ENCODE measurements around the gene CHKB.
"Not testable (repeated sequence)": the region's sequence is repeated elsewhere in the genome, so short reads cannot be mapped to it uniquely, and the experiment has no call there.

The CHKB gene, protein sequence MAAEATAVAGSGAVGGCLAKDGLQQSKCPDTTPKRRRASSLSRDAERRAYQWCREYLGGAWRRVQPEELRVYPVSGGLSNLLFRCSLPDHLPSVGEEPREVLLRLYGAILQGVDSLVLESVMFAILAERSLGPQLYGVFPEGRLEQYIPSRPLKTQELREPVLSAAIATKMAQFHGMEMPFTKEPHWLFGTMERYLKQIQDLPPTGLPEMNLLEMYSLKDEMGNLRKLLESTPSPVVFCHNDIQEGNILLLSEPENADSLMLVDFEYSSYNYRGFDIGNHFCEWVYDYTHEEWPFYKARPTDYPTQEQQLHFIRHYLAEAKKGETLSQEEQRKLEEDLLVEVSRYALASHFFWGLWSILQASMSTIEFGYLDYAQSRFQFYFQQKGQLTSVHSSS

DNA sequence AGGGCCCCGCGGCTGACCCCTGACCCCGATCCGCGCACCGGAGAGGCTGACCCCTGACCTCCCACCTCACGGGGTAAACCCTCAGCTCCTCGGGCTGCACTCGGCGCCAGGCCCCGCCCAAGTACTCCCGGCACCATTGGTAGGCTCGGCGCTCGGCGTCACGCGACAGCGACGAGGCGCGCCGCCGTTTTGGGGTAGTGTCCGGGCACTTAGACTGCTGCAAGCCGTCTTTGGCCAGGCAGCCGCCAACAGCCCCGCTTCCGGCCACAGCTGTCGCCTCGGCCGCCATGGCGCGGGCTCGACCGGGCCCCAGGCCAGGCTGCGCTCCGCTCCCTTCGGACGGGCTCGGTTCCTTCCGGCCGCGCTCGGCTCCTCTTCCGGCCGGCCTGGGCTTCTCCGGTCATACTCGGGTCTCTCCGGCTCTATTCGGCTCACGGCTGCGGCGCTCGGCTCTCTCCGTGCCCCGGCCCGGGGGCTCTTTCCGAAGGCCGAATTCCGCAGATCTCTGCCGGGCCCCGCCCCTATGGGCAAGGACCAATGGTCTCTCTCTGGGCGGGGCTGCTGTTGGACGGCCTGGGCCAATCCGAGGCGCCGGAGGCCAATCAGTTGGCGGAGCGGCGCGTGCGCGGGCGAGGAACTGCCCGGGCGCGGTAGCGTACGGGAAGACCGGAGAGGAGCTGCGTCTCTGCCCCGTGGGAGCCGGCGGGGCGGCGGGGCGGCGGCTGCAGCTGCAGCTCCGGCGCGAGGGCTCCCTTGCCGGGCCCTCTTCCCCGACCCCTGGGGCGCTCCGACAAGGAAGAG lies at the start of gene CHKB:
TSS of gene CHKB (minus strand) at position 357 of the 801 bp plus-strand sequence. CDS start at position 289, 68 bp downstream.
- DNase-seq: peak; percentile 97 to 99

DNA sequence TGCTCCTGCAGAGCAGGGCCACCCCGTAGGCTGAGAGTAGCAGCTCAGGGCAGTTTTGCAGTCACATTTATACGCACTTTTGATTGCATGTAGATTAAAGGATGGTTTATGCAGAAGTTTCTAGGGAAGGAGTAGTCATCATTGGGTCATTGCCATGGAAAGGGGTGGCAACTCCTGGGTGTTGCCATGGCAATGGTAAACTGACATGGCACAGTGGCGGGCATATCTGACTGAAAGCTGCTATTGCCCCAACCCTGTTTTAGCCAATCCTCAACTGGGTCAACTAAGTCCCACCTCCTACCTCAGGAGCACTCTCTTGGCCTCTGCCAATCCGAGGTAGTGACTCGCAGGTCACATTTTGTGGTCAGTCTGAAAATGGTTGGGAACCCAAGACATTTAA lies 47.7 kb upstream of the CHKB start:
- DNase-seq: no peak

DNA sequence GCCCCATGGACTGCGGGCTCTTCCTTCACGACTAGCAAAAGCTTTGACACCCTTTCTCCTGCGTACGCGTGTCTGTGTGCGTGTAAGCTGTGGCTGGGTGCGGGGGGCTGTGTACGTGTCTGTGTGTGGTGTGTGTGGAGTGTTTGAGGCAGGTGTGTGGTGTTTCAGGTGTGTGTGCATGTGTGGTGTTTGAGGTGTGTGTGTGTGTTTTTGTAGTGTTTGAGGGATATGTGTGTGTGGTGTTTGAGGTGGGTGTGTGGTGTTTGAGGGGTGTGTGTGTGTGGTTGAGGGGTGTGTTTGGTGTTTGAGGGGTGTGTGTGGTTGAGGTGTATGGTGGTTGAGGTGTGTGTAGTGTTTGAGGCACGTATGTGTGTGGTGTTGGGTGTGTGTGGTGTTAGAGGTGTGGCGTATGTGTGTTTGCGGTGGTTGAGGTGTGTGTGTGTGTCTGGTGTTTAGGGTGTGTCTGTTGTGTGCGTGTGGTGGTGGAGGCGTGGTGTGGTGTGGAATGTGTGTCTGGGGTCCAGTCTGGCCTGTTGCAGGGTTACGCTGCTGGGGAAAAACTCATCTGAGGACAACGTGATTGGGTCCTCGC lies 46.0 kb upstream of the CHKB start:
- no peak for DNase-seq

DNA sequence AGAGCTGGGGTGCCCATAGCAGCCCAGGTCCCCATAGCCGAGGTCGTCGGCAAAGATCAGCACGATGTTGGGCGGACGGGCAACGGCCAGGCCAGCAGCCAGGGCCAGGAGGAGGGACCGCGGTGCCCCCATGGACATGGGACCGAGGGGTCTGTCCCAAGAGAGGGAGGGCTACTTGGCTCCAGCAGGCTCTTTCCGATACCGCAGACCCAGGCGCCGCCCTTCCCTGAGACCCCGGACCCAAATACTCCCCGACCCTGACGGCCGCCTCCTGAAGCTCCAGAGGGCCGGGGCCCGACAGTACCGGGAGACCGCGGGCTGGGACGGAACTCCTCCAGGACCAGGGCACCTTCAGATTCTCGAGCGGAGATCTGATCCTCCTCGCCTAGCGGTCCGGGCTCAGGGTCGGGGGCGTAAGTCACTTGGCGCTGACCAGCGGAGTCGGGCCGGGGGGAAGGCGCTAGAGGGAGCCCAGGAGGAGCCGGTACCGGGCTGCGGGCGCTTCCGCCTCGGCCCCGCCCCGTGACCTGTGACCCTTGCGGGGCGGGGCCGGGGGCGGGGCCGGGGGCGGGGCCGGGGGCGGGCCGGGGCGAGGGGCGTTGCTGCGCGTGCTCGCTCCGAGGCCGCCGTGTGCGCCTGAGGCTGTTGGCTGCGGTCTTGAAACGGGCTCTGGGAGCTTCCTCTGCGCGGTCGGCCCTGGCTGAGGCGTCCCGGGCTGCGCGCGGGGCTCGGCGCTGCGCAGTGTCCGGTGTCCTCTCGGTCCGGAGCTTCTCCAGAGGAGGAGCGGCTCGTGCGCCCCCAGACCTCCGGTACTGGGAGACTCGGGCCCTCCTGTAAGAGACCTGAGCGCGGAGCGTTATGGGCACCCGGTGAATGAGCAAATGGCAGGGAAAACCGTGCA lies 45.2 kb upstream of the CHKB start, which contains the start of gene ARSA:
TSS of gene ARSA (minus strand) at position 511 of the 901 bp plus-strand sequence. CDS start at position 138, 373 bp downstream.
- peak; percentile 63 to 77 for DNase-seq

DNA sequence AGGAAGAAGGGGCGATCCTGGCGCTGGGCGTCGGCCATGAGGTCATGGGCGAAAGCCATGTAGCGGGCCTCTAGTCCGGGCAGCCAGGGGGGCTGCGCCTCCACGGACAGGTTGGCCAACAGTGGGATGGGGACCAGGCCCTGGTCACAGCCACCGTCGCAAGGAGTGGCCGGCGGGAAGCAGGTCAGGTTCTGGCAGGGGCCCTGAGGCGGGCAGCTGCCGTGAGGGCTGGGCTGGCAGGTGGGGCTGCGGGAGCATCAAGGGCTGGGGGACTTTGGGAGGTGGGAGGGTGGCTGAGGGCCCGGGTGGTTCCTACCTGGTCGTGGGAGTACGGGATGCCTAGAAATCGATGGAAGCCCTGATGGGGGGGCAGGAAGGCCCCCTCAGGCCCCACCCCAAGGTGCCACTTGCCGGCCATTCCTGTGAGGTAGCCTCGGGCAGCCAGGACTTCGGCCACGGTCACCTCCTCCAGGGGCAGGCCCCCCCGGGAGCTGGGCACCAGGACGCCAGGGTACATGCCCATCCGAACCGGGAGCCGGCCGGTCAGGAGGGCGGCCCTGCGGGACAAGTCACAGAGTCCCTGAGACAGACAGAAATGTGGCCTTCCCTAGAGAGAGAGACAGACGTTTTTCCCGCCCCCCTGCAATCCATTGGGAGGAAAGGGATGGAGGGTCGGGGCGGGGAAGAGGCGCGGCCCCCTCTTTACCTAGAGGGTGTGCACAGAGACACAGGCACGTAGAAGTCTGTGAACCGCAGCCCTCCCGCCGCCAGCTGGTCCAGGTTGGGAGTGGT lies 44.4 kb upstream of the CHKB start:
- no peak for DNase-seq

DNA sequence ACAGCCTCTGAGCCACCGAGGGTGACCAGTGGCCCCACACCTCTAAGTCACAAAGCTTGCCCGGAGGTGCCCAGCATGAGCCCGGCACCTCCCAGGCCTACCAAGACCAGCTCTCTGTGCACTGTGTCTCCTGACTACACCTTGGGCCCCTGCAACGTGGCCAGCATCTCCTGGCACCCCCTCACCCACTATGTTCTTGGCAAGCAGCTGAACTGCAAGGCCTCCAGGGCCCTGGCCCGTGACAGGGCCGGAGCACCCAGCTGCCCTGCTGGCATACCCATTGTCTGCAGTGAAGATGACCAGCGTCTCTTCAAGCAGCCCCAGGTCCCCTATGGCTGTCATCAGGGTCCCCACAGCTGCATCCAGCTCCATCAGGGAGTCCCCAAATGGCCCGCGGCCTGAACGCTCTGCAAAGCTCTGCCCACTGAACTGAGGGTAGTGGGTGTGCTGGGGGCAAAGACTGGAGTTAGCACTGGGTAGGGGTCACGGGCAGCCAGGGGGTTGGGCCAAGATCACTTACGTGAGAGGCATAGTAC lies 43.7 kb upstream of the CHKB start:
- no peak for DNase-seq

DNA sequence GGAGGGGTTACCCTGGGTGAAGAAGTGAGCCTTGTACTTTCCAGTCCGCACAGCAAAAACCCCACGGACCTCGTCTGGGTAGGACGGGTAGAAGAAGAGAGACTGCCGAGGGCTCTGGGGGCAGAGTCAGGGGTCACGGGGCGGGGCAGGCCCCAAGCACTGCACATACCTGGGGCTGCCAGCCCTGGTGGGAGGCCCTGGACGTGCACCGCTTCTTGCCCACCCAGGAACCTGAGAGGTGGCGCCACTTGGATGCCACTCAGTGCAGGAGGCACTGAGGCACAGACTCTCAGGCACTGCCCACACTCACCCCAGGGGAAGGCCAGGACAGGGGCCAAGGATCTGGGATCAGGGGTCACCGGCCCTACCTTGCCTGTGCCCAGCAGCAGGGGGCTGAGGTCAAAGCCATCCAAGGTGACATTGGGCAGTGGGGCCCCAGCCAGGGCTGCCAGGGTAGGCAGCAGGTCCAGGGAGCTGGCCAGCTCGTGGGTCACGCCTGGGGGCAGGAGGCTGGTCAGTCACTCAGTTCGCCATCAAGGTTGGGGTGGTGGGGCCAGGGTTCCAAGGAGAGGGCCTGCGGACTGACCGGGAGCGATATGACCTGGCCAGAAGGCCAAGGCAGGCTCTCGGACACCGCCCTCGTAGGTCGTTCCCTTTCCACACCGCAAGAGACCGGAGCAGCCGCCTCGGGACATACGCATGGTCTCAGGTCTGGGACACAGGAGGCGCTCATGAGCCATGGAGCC lies 43.1 kb upstream of the CHKB start:
- no peak for DNase-seq

DNA sequence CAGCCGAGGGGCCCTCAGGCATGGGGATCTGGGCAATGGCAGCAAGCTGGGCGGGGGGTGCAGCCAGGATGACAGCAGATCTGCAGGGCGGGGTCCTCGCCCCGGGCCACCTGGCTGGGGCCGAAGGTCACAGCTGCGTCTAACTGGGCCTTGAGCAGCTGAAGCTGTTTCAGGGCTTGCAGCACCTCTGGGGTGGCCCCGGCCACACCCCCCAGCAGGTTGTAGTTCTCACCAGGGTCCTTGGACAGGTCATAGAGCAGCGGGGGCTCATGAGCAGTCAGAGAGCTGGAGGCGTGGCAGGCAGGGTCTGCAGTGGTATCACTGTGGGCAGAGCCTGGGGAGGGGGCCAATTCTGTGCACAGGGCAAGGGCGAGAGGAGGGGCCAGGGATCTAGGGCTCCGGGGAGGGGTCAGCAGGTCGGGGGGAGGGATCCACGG lies 42.5 kb upstream of the CHKB start:
- DNase-seq: no peak

DNA sequence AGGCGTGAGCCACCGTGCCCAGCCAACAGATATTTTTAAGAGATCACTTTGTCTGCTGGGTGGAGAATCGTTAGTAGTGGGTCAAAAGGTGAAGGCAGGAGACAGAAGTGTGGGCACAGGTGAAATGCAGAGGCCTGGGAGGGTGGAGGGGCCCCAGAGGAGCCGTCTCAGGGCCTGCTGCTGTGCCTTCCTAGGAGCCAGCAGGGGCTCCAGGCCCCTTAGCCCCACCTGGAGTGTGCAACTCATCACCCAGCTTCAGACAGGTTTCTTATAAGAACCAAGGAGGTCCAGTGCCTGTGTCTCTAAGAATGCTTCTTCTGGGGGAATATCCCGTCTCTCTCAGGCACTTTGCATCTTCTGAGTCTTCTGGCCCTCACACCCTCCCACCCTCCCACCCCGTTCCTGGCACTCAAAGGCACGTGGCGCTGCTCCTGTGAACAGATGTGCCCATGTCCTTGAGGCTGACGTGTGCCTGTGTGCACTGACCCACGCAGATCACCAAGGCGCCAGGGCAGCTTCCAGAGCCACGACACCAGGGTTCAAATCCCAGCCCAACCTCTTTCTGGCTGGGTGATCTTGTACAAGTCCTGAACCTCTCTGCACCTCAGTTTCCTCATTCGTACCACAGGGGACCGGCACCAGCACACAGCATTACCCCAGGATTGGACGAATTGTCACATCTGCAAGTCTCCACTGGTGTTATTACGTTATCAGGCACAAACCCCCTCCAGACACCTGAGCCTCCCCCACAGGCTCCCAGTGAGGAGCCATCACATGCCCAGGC lies 41.9 kb upstream of the CHKB start:
- DNase-seq: no peak

DNA sequence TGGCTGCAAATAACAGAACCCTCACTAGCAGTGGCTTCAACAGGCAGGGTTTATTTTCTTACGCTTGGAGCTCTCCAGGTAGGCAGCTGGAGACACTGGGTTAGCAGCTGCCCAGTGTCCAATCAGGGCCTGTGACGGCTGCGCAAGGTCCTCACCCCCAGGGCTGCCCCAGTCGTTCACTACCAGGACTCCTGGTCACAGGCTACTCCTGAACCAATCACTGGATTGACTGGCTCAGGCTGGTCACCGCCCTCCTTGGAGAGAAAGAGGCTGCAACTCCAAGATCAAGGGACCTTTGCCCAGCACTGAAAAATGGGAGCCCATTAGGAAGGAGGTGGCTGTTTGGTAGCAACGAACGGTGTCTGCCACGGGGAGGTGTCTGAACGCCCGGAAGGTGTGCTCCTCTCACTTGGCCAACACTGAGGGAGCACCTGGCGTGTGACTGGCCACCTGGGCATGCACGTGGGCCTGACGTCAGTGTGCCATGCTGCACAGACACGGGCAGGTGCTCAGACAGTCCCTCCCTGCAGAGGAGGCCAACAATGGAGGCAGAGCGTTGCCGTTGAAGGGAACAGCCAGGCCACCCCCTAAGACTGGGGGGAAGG lies 40.2 kb upstream of the CHKB start:
- DNase-seq: no peak

DNA sequence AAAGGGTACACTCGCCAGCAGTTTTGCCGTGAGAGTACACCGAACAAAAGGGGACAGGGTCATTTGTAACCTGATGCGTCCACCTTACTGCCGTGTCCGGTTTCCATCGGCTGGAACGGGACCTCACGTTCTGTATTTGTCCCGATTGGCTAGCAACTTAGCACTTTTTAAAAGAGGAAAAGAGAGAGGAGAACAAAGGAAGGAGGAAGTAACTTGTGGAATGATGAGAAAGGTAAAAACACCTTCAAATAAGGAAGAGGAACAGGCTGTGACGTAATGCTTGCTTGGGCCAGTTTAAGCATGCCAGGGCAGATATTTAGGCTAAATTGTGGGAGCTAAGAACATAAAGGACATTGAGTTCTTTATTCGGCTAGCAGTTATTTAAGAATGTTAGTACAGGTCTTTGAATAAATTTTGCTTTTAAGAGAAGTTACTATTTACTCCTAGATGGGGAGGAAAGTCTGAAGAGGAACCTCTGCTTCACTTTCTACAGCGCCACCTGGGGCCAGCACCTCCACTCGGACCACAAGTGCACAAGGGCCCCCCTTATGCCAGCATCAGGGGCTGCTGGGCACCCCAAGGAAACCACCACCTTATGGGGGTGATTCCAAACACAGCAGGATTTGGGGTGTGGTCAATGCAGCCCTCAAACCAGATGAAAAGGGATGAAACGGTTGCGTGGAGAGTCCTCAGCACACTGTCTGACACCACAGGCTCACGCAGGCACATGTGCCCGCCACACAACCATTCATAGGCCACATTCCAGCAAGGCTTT lies 39.5 kb upstream of the CHKB start:
- peak in 1 of 2 donors; percentile 27 for DNase-seq

DNA sequence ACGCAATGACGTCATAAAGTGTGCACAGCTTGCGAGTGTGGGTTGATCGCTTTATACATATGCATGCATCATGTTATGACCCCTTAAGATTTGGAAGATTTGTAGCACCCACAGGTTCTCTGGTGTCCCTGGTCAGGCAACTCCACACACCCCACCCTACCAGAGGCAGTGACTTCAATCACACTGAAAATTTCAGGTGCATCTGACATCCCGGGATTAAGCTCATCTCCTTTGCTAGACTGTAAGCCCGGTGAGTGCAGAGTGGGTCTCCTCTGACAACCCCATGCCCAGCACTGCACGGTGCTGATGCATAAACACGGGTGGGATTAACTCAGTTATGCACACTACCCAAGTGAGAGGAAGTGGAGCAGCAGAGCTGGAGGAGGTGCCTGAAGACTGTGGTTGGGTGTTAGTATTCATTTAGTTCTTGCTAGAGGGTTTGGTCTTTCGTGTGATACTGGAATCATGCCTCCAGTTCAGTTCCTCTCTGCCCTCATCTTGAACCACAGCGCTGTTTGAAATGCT lies 38.8 kb upstream of the CHKB start:
- DNase-seq: peak; percentile 28 to 31

DNA sequence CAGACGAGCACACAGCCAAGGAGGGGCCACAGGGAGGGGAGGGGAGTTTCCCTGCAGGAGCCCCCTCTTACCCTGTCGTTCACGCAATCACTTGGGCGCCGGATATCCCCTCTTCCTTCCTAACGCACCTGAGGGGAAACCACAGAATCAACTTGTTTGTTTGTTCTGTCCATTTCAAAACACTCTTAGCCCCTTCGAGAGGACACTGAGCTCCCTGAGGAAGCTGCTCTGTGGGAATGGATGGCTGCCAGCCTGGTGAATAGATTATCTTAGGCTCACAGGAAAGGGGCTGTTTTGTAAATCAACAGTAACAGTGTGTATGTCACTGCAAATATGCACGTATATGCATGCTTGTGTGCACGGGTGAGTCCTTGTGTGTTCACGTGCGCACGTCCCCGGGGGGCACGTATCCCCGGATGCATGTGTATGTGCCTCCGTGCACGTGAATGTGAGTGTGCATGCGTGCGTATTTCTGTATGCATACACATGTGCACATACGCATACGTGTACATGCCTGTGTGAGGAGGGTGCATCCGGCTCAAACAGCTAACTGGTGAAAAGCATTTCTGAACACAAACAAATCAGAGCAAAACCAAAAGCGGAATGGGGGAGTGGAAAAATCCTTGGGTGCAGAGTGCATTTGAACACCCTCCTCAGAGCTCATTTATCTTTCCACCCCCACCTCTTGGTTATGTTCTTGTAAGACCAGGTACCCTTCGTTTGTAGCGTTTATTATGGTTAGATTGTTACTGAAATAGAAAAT lies 38.1 kb upstream of the CHKB start:
- DNase-seq: peak; percentile 33 to 51

DNA sequence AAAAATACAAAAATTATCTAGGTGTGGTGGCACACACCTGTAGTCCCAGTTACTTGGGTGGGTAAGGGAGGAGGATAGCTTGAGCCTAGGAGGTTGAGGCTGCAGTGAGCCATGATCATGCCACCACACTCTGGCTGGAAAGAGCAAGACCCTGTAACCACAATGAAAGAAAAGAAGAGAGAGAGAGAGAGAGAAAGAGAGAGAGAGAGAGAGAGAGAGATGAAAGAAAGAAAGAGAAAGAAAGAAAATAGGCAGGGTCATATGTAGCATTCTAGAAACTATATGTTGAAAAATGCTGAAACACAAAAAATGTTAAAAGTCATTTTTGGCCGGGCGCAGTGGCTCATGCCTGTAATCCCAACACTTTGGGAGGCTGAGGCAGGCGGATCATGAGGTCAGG lies 31.6 kb upstream of the CHKB start:
- DNase-seq: not testable (repeated sequence)

DNA sequence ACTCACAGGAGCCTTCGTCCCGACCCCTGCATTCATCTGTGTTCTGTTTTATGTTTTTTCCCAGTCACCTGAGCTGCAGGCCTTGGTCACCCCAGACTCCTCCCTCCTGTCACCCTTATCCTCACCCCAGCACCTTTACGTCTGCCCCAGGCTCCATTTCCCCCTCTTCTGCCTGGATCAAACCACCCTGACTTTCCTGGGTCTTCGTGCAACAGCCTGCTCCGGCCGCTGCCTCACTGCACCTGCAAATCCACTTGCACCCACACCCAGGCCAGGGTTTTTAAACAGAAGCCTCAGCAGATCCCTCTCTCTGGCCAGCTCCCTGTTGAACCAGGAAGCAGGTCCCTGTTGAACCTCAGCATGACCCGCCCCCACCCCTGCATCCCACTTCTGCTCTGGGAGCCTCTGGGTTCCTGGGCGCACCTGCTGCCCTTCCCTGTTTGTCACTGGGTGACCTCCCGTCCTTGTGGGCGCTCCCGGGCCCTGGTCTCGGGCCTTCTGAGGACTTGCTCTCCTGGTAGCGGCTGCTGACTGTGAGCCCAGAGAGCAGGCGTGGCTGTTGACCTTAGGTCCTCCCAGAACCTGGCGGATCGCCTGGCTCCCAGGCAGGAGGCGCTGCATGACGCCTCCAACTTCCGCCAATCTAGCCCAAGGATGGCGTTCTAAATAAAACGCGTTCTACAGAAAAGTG lies 30.8 kb upstream of the CHKB start:
- DNase-seq: no peak

DNA sequence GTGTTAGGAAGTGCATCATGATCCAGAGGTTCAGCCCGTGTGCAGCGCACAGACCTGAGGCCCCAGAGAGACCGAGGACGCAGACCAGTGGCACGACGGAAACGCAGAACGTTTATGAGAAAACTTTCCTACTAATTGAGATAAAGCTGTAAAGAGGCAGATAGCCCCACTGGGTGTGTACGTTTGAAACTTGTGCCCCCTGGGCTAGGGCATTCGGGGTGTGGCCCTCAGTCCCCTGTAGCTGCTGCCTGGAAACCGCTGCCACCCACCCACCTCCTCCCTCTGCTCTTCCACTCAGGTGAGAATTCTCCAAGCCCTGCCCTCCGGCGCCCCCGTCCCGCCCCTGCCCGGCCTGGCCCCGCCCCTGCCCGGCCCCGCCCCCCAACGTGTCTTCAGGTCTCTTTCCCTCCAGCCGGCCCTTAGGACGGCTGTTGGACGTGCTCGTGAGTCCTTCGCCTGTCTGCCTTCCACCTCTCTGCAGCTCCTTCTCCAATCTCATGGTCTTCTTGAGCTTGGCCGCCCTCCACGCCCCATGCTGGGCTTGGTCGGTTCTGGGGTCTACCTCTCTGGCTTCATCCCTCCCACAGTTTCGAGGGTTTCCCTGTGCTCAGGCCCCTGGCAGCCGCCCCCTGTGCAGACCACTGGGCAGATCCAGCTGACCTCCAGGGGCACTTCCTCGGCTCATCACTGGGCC lies 30.0 kb upstream of the CHKB start:
- DNase-seq: peak in 1 of 2 donors; percentile 27

Measured in activated CD4-positive, alpha-beta T cell treated with anti-CD3 and anti-CD28 coated beads for 4 hours (primary cell).